PC-9 (cell line): ENCODE data around the gene ITSN2. TPM values are rescaled to one million over a fixed set of nuclear protein-coding genes. Genes with fewer than 3 reads are reported as not detected.
"Not testable (repeated sequence)": the region's sequence is repeated elsewhere in the genome, so short reads cannot be mapped to it uniquely, and the experiment has no call there.

Experiments
- BruUV-seq: library from RNA; stranded (reverse); fragments of 400-500 nt; replicated peaks from 2 replicates; lab custom pipeline; 2021; lab: Mats Ljungman, UMichigan
- CTCF ChIA-PET: fragments of 300-600 bp; sonication (Branson Sonifier 250); formaldehyde crosslinking; loops from one replicate; lab custom pipeline; 2022; ENCODE audit warnings: antibody characterized with exemption; lab: Charles Lee
- POLR2A ChIA-PET: fragments of 300-600 bp; sonication (Branson Sonifier 250); formaldehyde crosslinking; loops from one replicate; lab custom pipeline; 2022; ENCODE audit warnings: antibody characterized with exemption; ENCODE audit not compliant: unreplicated experiment; lab: Charles Lee
- DNase-seq, 2 experiments: peaks; one replicate each; pipeline versions ENCODE4 v3.0.0 to v3.0.0-alpha.2; 2015 to 2022; ENCODE audit warnings: mixed read lengths in 1 of 2
- H2AFZ ChIP-seq: fragments of 200-600 bp; sonication (generic); 2 replicates; pipeline ENCODE4 v1.8.1; 2017; ENCODE audit warnings: antibody characterized with exemption
- H3F3A ChIP-seq: fragments of 200-600 bp; sonication (generic); 2 replicates; pipeline ENCODE4 v1.8.1; 2017; ENCODE audit warnings: antibody characterized with exemption, mild to moderate bottlenecking, low read depth; ENCODE audit not compliant: insufficient read depth
- H3K27ac ChIP-seq: fragments of 200-600 bp; sonication (generic); 2 replicates; pipeline ENCODE4 v1.6.1; 2016; ENCODE audit warnings: mixed run types
- H3K27me3 ChIP-seq: fragments of 200-600 bp; sonication (generic); 2 replicates; pipeline ENCODE4 v1.6.1; 2016; ENCODE audit warnings: low read depth, mixed run types; ENCODE audit not compliant: insufficient read depth
- H3K36me3 ChIP-seq: fragments of 200-600 bp; sonication (generic); 2 replicates; pipeline ENCODE4 v1.6.1; 2016; ENCODE audit warnings: low read depth, mixed run types
- H3K4me1 ChIP-seq: fragments of 200-600 bp; sonication (generic); replicated peaks from 2 replicates; pipeline ENCODE4 v1.6.1; 2016; ENCODE audit warnings: mixed run types; ENCODE audit not compliant: insufficient read depth
- H3K4me2 ChIP-seq: fragments of 200-600 bp; sonication (generic); 2 replicates; pipeline ENCODE4 v1.6.1; 2017; ENCODE audit warnings: mixed run types
- H3K4me3 ChIP-seq: fragments of 200-600 bp; sonication (generic); 2 replicates; pipeline ENCODE4 v1.6.1; 2016; ENCODE audit warnings: mixed run types
- H3K79me2 ChIP-seq: fragments of 200-600 bp; sonication (generic); 2 replicates; pipeline ENCODE4 v1.6.1; 2017; ENCODE audit warnings: low read depth, mixed run types
- H3K9me2 ChIP-seq: fragments of 200-600 bp; sonication (generic); 2 replicates; pipeline ENCODE4 v1.8.1; 2017; ENCODE audit warnings: mild to moderate bottlenecking; ENCODE audit not compliant: insufficient read depth
- H3K9me3 ChIP-seq: fragments of 200-600 bp; sonication (generic); 2 replicates; pipeline ENCODE4 v1.8.1; 2016; ENCODE audit warnings: low read depth; ENCODE audit not compliant: insufficient read depth
- H4K20me1 ChIP-seq: fragments of 200-600 bp; sonication (generic); 2 replicates; pipeline ENCODE4 v1.8.1; 2017; ENCODE audit not compliant: insufficient read depth
- CTCF ChIP-seq: fragments of 200-600 bp; sonication (generic); conservative IDR thresholded peaks from 2 replicates; pipeline ENCODE4 v1.6.1; 2017; ENCODE audit warnings: mixed run types, antibody characterized with exemption, mild to moderate bottlenecking, moderate library complexity
- EZH2 ChIP-seq: fragments of 200-600 bp; sonication (generic); IDR thresholded peaks from 2 replicates; pipeline ENCODE4 v1.8.0; 2017; ENCODE audit warnings: antibody characterized with exemption, low read depth
- intact Hi-C: fragments of 100-400 bp; cut with micrococcal nuclease; formaldehyde crosslinking; loops from one replicate; pipeline ENCODE4 v1.10.0; 2022; ENCODE audit not compliant: unreplicated experiment
- total RNA-seq: library from RNA; stranded (reverse); gene quantifications from 2 replicates; pipeline ENCODE4 v1.2.3, GENCODE V29; 2021

ITSN2 gene
- total RNA-seq, 1 experiment from 2014 or later = 28.4 TPM

- no peak for DNase-seq
- Histone ChIP-seq H3K4me2 (no peak overlapping the region), H3K36me3 (no peaks in the 10 kb centered on the region), H3K4me1 (no peaks in the 10 kb centered on the region), H3K27me3 (no peaks in the 10 kb centered on the region), H3K9me3 (0 out of 2 replicates have a peak, but pooled peaks cover 3% of the 10 kb centered on the region), H3F3A (no peaks in the 10 kb centered on the region), H3K79me2 (peaks cover 28% of the 10 kb centered on the region), H3K4me3 (no peak overlapping the region), H3K27ac (no peak overlapping the region), H4K20me1 (peaks cover 8% of the 10 kb centered on the region; the same call in 1 of the 2 replicates), H3K9me2 (no peaks in the 10 kb centered on the region), H2AFZ (no peak overlapping the region)
- no TSS peak for BruUV-seq
- intact Hi-C loops = no loop called here
- TF ChIP-seq CTCF = no peak
- TF ChIP-seq EZH2 = no peak
- POLR2A ChIA-PET = interaction anchor here (0.7 kb wide), 1 partner anchor 50 kb away, joined by 3 read pairs; no protein-coding TSS in a partner anchor
- CTCF ChIA-PET = no interaction called here
These were observed 20.5 kb downstream of the ITSN2 start for GRCh38 chr2:24339856-24340262.

- CTCF ChIA-PET, H3K27ac ChIP-seq, DNase-seq, H3K9me3 ChIP-seq, intact Hi-C loops, H4K20me1 ChIP-seq, H2AFZ ChIP-seq, H3K4me2 ChIP-seq, H3K9me2 ChIP-seq, H3K4me3 ChIP-seq, H3K4me1 ChIP-seq, H3F3A ChIP-seq, H3K36me3 ChIP-seq, H3K27me3 ChIP-seq, BruUV-seq: not testable (repeated sequence)
- peaks cover 28% of the 10 kb centered on the region for H3K79me2 ChIP-seq
- POLR2A ChIA-PET = interaction anchor here (0.7 kb wide), 1 partner anchor 49 kb away, joined by 3 read pairs; no protein-coding TSS in a partner anchor
These were observed 21.2 kb downstream of the ITSN2 start for GRCh38 chr2:24339098-24339497.

- no peaks in the 10 kb centered on the region for H3K4me1 ChIP-seq
- DNase-seq = no peak
- H3K27ac ChIP-seq = no peak overlapping the region
- intact Hi-C loops = no loop called here
- no peaks in the 10 kb centered on the region for H3K36me3 ChIP-seq
- no TSS peak for BruUV-seq
- POLR2A ChIA-PET = no interaction called here
- CTCF ChIA-PET = no interaction called here
- no peak overlapping the region for H3K4me2 ChIP-seq
- peaks cover 4% of the 10 kb centered on the region; the same call in 1 of the 2 replicates for H4K20me1 ChIP-seq
- H3K9me2 ChIP-seq = no peaks in the 10 kb centered on the region
- H3K4me3 ChIP-seq = no peak overlapping the region
- 0 out of 2 replicates have a peak, but pooled peaks cover 3% of the 10 kb centered on the region for H3K9me3 ChIP-seq
- H2AFZ ChIP-seq = no peak overlapping the region
- H3F3A ChIP-seq = no peaks in the 10 kb centered on the region
- peaks cover 28% of the 10 kb centered on the region for H3K79me2 ChIP-seq
- no peaks in the 10 kb centered on the region for H3K27me3 ChIP-seq
- TF ChIP-seq CTCF = no peak
- no peak for TF ChIP-seq EZH2
These were observed 22.4 kb downstream of the ITSN2 start for GRCh38 chr2:24337890-24338289.

GRCh38 chr2:24336811-24337210 is 23.5 kb downstream of the ITSN2 start:
- H3K9me3 ChIP-seq = 0 out of 2 replicates have a peak, but pooled peaks cover 3% of the 10 kb centered on the region
- peaks cover 28% of the 10 kb centered on the region for H3K79me2 ChIP-seq
- H3K4me3 ChIP-seq = no peak overlapping the region
- H3K4me2 ChIP-seq = no peak overlapping the region
- CTCF ChIA-PET = no interaction called here
- no peaks in the 10 kb centered on the region for H3K36me3 ChIP-seq
- H3F3A ChIP-seq = no peaks in the 10 kb centered on the region
- no peak for DNase-seq
- H3K27ac ChIP-seq = no peak overlapping the region
- POLR2A ChIA-PET = no interaction called here
- H3K27me3 ChIP-seq = no peaks in the 10 kb centered on the region
- intact Hi-C loops = no loop called here
- H4K20me1 ChIP-seq = peaks cover 11% of the 10 kb centered on the region; the same call in 1 of the 2 replicates
- TF ChIP-seq CTCF (no peak), EZH2 (no peak)
- BruUV-seq = no TSS peak
- no peaks in the 10 kb centered on the region for H3K4me1 ChIP-seq
- H2AFZ ChIP-seq = no peak overlapping the region
- H3K9me2 ChIP-seq = no peaks in the 10 kb centered on the region
